GM19239 (cell line): ENCODE data around the gene SOCS7.
A peak's percentile ranks its signal among the peaks of the same experiment; 100 is the strongest.

ENCODE experiments used
- DNase-seq: peaks from one replicate; pipeline ENCODE4 v3.0.0; 2011; ENCODE audit warnings: low spot score; ENCODE audit not compliant: insufficient read length
- FAIRE-seq: peaks from 2 replicates; lab custom pipeline; 2011; peaks lifted over from hg19 to GRCh38; lab: Jason Lieb, UNC

SOCS7 gene

GRCh38 chr17:38334480-38335364, 16.9 kb upstream of the SOCS7 start:
- no peak for DNase-seq
- no peak for FAIRE-seq

- FAIRE-seq (no peak), DNase-seq (no peak)
These were observed 14.8 kb upstream of the SOCS7 start for GRCh38 chr17:38336838-38337237.

DNA sequence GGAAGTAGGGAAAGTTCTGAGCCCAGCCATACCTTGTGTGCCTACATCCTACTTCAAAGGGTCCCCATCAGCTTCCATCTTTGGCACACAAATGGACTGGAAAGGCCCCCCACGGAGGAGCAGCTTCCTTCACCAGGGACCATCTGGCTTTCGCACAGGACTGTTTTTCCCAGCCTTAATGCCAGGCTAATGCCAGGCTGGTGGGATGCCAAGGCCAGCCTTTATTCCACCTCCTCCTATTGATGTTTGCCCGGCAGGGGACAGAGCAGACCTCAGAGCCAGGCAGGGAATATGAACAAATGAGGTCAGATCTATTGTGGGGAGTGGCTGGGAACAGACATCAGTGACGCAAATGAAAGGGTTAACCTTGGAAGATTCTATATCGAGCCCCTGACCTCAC, 13.6 kb upstream of the SOCS7 start:
- FAIRE-seq (no peak), DNase-seq (no peak)

DNA sequence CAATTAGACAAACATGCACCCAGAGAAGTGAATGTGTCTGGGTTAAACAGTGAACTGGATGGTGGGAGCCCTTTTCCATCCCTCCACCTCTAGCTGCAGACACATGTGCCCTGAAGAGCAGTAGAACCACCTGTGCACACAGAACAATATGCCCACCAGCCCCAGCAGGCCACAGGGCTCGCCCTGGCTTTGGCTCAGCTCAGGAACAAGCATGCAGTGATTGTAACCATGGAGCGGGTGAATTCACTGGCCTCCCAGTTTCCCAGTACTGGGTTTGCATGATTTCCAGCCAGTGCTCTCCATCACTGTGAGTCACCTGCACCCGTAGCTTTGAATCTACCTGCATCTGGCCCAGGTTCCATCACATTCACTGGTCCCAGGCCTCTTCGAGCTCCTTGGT, 13.1 kb upstream of the SOCS7 start:
- no peak for FAIRE-seq

DNA sequence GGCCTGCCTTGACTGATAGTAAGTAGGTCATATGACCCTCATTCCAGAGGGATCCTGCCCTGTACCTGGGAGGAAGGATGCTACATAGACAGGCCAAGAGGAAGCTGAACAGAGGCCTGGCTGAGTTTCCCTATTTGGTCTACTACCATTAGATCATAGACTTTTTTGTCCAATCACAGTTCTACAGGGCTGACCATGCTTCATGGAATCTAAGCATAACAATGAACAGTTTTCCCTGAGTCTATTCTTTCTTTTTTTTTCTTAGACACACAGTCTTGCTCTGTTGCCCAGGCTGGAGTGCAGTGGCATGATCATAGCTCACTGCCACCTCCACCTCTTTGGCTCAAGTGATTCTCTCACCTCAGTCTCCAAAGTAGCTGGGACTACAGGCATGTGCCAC, 11.8 kb upstream of the SOCS7 start:
- no peak for FAIRE-seq
- no peak for DNase-seq

More for the DNA sequence above, 13.1 kb upstream of the SOCS7 start:
- DNase-seq: no peak

GRCh38 chr17:38341035-38341721, 10.5 kb upstream of the SOCS7 start:
- FAIRE-seq (no peak), DNase-seq (no peak)

DNA sequence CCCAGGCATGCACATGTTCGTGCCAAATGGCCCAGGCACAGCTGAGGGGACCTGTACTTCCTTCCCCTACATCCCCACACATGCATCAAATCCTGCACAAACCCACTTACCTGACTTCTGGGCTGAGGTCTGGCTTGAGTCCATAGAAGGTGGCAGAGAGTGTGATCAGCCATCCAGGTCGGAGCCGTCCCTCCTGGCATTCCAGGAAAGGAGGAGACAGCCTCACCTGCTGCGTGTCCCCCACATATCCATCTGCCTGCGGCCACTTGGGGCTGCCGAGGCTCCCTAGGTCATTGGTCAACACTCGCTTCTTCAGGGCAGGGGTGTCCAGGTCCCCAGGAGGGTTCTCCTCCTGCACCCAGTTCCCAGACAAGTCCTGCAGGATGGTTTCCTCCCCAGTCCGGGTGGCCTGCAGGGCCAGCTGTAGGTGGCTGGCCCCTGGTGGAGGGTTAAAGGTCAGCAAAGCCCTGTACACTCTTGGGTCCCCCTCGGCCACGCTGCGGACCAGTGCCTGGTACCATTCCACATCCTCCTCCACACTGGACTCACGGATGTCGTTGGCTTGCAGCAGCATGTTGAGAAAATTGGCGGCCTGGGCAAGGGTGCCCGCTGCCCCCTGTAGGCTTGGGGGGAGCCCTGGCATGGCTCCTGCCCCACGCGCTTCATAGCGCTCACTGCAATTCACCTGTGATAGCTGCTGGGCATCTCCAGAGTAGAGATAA, 8.6 kb upstream of the SOCS7 start:
- DNase-seq: no peak
- no peak for FAIRE-seq

DNA sequence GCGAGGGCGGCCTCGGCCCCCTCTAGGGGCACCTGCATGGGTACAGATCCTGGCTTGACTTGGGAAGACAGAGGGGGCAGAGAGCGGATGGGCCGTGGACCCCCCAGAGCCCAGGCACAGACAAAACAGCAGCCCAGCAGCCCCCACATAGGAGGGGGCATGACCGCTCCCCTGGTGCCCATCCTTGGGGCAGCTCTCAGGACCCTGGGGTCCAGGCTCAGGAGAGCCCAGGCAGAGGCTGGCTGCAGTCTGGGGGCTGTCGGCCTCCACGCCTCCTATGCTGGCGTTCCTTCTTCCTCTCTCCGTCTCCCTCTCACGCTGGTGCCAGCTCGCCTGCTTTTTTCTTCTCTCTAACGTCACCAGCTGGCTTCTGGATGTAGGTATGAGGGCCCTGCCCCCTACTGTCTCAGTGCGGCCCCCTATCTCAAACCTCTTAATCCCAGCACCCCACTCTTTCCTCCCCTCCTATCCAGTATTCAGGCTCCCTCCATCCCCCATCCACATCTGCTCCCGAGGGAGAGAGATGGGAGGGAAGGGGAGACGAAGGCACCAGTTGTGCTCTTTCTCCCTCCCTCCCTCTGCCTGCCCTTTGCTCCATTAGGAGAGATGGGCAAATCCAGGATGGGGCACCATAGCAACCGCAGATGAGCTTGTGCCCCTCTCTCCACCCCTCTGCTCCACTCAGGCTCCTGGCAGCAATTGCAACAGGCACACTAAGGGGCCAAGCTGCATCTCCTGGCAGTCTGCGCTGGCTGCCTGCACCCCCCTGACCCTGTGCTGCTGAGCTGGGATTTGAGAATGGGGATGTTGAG, 7.8 kb upstream of the SOCS7 start, which contains the start of gene GPR179:
Gene GPR179 (minus strand): TSS at position 349 of the 812 bp plus-strand sequence. CDS start 167 bp downstream, at position 182.
- DNase-seq: no peak

GRCh38 chr17:38344420-38344745, 7.3 kb upstream of the SOCS7 start:
- FAIRE-seq: no peak
- no peak for DNase-seq

More for the DNA sequence above, 7.8 kb upstream of the SOCS7 start, which contains the start of gene GPR179:
- FAIRE-seq: no peak

DNA sequence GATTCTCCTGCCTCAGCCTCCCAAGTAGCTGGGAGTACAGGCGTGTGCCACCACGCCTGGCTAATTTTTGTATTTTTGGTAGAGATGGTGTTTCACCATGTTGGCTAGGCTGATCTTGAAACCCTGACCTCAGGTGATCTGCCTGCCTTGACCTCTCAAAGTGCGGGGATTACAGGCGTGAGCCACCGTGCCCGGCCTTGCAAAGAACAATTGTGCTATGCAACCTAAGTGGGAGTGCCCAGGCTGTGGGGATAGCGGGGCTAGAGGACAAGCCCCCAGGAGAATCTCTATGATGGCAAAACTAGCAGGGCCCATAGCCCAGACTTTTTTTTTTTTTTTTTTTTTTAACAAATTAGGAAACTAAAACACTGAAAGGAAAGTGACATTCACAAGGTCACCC, 5.9 kb upstream of the SOCS7 start:
- no peak for FAIRE-seq

GRCh38 chr17:38349097-38349730, 2.4 kb upstream of the SOCS7 start:
- FAIRE-seq (no peak), DNase-seq (peak; percentile 65)

More for the DNA sequence above, 5.9 kb upstream of the SOCS7 start:
- no peak for DNase-seq

DNA sequence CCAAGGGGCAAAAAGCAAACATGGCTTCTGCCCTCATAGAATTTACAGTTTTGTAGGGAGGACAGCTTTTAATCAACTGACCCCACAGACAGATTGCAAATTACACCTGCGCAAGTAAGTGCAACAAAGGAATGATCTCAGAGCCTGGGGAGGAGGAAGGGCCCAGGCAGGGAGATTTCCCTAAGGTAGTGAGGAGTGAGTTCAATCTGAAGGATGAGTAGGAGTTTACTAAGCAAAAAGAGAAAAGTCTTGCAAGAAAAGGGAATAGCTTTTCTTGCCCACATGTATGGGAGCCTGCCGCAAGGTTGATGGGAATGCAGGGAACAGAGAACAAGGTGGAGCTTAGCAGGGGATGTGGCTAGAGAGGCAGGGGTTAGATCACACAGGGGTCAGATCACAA, 1.6 kb upstream of the SOCS7 start:
- FAIRE-seq (no peak), DNase-seq (no peak)

DNA sequence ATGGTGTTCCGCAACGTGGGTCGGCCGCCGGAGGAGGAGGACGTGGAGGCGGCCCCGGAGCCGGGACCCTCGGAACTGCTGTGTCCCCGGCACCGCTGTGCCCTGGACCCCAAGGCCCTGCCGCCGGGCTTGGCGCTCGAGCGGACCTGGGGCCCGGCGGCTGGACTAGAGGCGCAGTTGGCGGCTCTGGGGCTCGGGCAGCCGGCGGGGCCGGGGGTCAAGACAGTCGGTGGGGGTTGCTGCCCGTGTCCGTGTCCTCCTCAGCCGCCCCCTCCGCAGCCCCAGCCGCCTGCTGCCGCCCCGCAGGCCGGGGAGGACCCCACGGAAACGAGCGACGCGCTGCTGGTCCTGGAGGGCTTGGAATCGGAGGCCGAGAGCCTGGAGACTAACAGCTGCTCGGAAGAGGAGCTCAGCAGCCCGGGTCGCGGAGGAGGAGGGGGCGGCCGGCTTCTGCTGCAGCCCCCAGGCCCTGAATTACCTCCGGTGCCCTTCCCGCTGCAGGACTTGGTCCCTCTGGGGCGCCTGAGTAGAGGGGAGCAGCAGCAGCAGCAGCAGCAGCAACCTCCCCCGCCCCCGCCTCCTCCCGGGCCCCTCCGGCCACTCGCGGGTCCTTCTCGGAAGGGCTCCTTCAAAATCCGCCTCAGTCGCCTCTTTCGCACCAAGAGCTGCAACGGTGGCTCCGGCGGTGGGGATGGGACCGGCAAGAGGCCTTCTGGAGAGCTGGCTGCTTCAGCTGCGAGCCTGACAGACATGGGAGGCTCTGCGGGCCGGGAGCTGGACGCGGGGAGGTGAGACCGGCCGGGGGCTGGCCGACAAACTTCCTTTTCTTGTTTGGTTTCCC, 821 bp downstream of the SOCS7 start:
- FAIRE-seq: no peak

DNA sequence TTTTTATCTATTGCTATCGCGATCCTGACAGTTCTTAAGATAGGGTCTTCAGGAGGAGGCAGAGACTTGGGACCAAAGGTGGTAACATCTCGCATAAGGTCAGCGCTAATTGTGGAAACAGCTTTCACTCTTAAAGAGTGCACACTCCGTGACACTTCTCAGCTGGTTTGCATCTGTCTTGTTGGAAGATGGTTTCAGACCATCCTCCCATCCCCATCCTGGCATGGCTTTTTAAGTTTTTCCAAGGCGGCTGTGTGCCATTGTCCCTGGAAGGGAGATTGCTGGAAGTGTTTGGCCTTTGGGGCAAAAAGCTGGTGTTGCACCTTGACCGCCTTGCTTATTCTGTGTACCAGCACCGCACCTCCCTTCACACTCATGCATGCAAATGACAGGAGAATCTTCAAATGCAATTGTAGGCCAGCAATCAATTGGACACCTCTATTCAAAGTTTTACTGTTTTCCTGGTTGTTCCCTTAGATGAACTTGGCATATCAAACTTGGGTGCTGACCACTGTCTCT, 1.5 kb downstream of the SOCS7 start:
- no peak for DNase-seq
- FAIRE-seq: no peak

More for the DNA sequence above, 821 bp downstream of the SOCS7 start:
- DNase-seq: peak; percentile 32

DNA sequence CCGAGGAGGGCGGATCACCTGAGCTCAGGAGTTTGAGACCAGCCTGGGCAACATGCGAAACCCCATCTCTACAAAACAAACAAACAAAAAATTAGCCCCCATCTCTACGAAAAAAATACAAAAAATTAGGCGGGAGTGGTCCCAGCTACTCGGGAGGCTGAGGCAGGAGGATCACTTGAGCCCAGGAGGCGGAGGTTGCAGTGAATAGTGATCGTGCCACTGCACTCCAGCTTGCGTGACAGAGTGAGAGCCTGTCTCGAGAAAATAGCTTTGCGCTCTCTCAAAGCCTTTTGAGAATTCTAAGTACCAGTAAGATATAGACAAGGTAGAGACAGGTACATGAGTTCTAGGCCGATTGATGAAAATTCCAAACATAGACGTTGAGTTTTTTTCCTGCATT, 2.0 kb downstream of the SOCS7 start:
- FAIRE-seq: no peak
- no peak for DNase-seq

GRCh38 chr17:38354466-38354865, 2.8 kb downstream of the SOCS7 start:
- DNase-seq (no peak), FAIRE-seq (no peak)

- FAIRE-seq (no peak), DNase-seq (no peak)
These were observed 3.6 kb downstream of the SOCS7 start for GRCh38 chr17:38355251-38355650.

- FAIRE-seq (no peak), DNase-seq (no peak)
These were observed 6.0 kb downstream of the SOCS7 start for GRCh38 chr17:38357486-38358123.
